ENCODE results near the gene PEX7.

- no peak for TF ChIP-seq CTCF (conservative IDR thresholded peaks at IDR 0.05; ENCODE audit: low read length)
- TF ChIP-seq EZH2phosphoT487 (IDR thresholded peaks at IDR 0.05; ENCODE audit: borderline replicate concordance) = no peak
Measured at GRCh38 chr6:136786658-136787057, 35.7 kb upstream of the PEX7 start.

Data from Loucy (cell line).